GM18861 (cell line): ENCODE results near the gene OR4A16.

ENCODE experiments used
- ATAC-seq: cut with Tn5 transposase; IDR thresholded peaks from one replicate; pipeline ENCODE4 v1.9.1; 2021; ENCODE audit not compliant: unreplicated experiment

The OR4A16 gene, protein sequence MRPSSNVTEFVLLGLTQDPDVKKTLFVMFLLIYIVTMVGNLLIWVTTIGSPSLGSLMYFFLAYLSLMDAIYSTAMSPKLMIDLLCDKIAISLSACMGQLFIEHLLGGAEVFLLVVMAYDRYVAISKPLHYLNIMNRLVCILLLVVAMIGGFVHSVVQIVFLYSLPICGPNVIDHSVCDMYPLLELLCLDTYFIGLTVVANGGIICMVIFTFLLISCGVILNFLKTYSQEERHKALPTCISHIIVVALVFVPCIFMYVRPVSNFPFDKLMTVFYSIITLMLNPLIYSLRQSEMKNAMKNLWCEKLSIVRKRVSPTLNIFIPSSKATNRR

DNA sequence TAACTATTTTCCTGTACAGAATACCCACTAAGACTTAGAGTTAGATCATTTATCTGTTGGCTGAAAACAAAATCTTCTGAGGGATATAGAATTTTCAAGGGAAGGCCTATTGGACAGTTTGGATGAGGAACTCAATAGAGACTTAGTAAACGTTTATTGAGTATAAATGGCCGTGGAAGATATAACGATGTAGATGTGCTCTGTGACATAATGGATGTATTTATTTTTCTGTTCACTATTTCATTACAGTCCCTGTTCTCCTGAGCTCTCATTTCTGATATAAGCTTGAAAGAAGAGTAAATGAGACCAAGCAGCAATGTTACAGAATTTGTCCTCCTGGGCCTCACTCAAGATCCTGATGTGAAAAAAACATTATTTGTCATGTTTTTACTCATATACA, at the start of gene OR4A16:
TSS of gene OR4A16 (plus strand) at position 301 of the 400 bp plus-strand sequence. CDS start at position 301, 0 bp downstream.
- ATAC-seq = no peak

DNA sequence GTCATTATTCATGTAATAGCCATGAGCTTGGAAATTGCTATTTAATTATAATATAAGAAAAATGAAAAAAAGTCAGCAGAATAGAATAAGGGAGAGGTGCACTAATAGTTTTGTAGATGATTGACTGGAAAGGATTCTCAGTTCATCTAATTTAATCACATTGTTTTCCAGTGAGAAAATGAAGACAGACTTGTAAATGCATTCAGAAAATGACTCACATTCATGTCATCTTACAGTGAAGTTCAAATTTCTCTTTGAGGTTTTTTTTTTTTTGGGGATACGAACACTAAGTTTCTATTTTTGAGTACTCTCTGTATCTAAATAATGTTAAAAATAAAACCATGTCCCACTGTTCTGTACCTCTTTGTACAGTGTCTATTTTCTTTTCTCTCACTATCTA, 18.5 kb upstream of the OR4A16 start:
- ATAC-seq = no peak

DNA sequence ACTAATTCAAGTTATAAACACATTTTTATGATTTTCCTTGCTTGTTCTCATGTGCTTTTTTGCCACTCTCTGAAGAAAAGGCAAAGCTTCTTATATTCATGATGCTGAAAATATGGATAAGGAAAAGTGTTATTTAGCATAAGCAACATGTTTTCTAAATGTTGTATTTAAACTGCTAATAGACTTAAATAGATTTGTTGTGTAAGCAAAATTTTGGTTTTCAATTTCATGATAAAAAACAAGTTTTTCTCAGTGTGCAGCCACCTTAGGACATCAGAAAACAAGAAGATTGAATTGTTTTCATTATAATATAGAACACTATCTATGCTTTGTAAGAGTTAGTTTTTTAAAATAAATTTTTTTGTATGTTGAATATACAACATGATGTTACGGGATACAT, 2.3 kb downstream of the OR4A16 start:
- no peak for ATAC-seq

DNA sequence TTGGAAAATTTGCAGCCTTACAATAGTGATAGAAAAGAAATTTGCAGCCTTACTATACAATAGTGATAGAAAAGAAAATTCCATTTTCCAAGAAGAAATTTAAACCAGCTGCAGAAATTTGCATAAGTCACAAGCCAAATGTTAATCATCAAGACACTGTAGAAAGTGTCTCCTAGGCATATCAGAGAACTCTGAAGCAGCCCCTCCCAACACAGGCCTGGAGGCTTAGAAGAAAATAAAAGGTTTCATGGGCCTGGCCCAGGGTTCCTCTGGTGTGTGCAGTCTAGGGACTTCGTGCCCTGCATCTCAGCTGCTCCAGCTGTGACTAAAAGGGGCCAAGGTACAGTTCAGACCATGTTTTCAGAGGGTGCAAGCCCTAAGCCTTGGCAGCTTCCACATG, 6.0 kb downstream of the OR4A16 start:
- ATAC-seq = no peak

DNA sequence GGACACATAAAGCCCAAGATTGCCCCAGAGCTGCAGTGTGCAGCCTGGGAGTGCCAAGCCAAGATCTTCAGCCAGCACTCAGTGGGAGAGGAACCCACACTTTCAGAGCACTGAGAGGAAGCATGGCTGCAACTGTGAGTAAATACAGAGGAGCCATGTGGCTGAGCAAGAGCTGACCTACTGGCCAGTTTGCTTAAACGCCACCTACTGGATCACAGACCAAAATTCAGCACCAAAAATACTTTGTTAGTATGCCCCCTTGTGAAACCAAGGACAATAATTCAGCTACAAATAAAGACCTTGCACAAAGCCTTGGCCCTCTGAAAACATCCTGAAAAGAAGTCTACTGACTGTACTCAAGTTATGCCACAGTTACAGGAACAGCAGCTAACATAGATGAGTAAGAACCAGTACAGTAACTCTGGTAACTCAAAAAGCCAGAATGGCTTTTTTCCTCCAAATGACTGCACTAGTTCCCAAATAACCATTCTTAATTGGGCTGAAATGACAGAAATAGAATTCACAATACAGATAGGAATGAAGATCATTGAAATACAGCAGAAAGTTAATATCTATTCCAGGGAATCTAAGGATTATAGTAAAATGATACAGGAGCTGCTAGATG, 14.7 kb downstream of the OR4A16 start:
- no peak for ATAC-seq

DNA sequence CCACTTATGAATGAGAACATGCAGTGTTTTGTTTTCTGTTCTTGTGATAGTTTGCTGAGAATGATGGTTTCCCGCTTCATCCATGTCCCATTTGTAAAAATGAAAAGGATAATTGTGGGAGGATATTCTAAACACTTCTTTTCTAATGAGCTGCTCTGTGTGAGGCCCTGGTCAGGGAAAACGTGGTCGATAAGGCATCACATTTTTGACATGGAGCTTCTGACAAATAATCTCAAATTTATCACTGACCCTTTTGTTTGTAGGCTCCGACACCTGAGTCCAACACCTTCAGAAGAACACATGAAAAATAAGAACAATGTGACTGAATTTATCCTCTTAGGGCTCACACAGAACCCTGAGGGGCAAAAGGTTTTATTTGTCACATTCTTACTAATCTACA, 24.7 kb downstream of the OR4A16 start, which contains the start of gene OR4A15:
TSS of gene OR4A15 (plus strand) at position 301 of the 400 bp plus-strand sequence. CDS start at position 301, 0 bp downstream.
- no peak for ATAC-seq
